HCT116 (cell line): ENCODE measurements around the gene CAMK1D. TPM values are rescaled to one million over a fixed set of nuclear protein-coding genes. Genes with fewer than 3 reads are reported as not detected.

Experiments used
- ATAC-seq: fragments of 200-7000 bp; cut with Tn5 transposase; 2 replicates; pipeline ENCODE4 v1.9.1; 2020; ENCODE audit warnings: mild to moderate bottlenecking, moderate library complexity
- BruUV-seq: library from RNA; stranded (reverse); fragments of 400-500 nt; replicated peaks from 2 replicates; lab custom pipeline; 2021; lab: Mats Ljungman, UMichigan
- CTCF ChIA-PET: fragments of 300-600 bp; sonication (Branson Sonifier 250); formaldehyde crosslinking; loops from one replicate; lab custom pipeline; 2021; ENCODE audit warnings: antibody characterized with exemption; lab: Charles Lee
- POLR2A ChIA-PET: fragments of 300-600, 350-600 bp; sonication (Branson Sonifier 250); formaldehyde crosslinking; loops from one replicate; lab custom pipeline; 2021; ENCODE audit warnings: antibody characterized with exemption; lab: Charles Lee
- RAD21 ChIA-PET, 2 experiments: fragments of 300-600 bp; sonication (Branson Sonifier 250); formaldehyde crosslinking; loops; one replicate each; lab custom pipeline; 2023; ENCODE audit warnings: low total read pairs in 2 of 2; ENCODE audit not compliant: uncharacterized antibody in 2 of 2, unreplicated experiment in 2 of 2, low non-redundant PET in 1 of 2; lab: Charles Lee
- DNase-seq: peaks from one replicate; pipeline ENCODE4 v3.0.0-alpha.2; 2010; ENCODE audit warnings: low read depth, low spot score
- H2AFZ ChIP-seq: fragments of 200-600 bp; shearing (Covaris generic), sonication (generic); 2 replicates; pipeline ENCODE4 v1.6.1; 2017; ENCODE audit warnings: low read depth, mixed run types, mixed read lengths, antibody characterized with exemption, low read length; ENCODE audit not compliant: poor library complexity, severe bottlenecking
- H3K27ac ChIP-seq: 2 replicates; pipeline ENCODE4 v1.5.1; 2012; ENCODE audit warnings: low read depth, low read length
- H3K27me3 ChIP-seq: fragments of 200-600 bp; sonication (generic); 2 replicates; pipeline ENCODE4 v1.6.1; 2016; ENCODE audit warnings: mixed run types, low read length, mixed read lengths; ENCODE audit not compliant: insufficient read depth
- H3K36me3 ChIP-seq, 2 experiments: fragments of 200-500 bp in 1 of 2; fragments of 200-600 bp in 1 of 2; sonication (Bioruptor generic) in 1 of 2; sonication (generic) in 1 of 2; 2 replicates each; pipeline versions ENCODE4 v1.5.1 to v1.6.1; 2014 to 2016; ENCODE audit warnings: low read length in 2 of 2, inconsistent platforms in 1 of 2, mixed read lengths in 1 of 2, mixed run types in 1 of 2; ENCODE audit not compliant: insufficient read depth in 2 of 2, control insufficient read depth in 1 of 2
- H3K4me1 ChIP-seq, 2 experiments: fragments of 200-600 bp in 1 of 2; sonication (generic) in 1 of 2; 2 replicates each; pipeline versions ENCODE4 v1.5.1 to v1.6.1; 2012 to 2017; ENCODE audit warnings: low read length in 2 of 2, inconsistent platforms in 1 of 2, mild to moderate bottlenecking in 1 of 2, mixed read lengths in 1 of 2, mixed run types in 1 of 2, moderate library complexity in 1 of 2; ENCODE audit not compliant: insufficient read depth in 2 of 2, control insufficient read depth in 1 of 2
- H3K4me2 ChIP-seq: fragments of 200-600 bp; sonication (generic); 2 replicates; pipeline ENCODE4 v1.6.1; 2017; ENCODE audit warnings: mixed run types, low read length, mixed read lengths
- H3K4me3 ChIP-seq, 2 experiments: fragments of 200-600 bp in 1 of 2; sonication (generic) in 1 of 2; replicated peaks in 1 of 2; 2 replicates each; pipeline ENCODE4 v1.5.1; 2011 to 2016; ENCODE audit warnings: low read length in 2 of 2, control low read depth in 1 of 2, low read depth in 1 of 2, mild to moderate bottlenecking in 1 of 2, mixed read lengths in 1 of 2, mixed run types in 1 of 2
- H3K79me2 ChIP-seq: fragments of 200-600 bp; sonication (generic); 2 replicates; pipeline ENCODE4 v1.6.1; 2017; ENCODE audit warnings: mild to moderate bottlenecking, mixed run types, low read length, moderate library complexity, mixed read lengths; ENCODE audit not compliant: insufficient read depth
- H3K9ac ChIP-seq: fragments of 200-600 bp; sonication (generic); 2 replicates; pipeline ENCODE4 v1.6.1; 2016; ENCODE audit warnings: low read length, mixed read lengths
- H3K9me2 ChIP-seq: fragments of 200-600 bp; sonication (generic), shearing (Covaris generic); 2 replicates; pipeline ENCODE4 v1.6.1; 2017; ENCODE audit warnings: mixed run types, mild to moderate bottlenecking, moderate library complexity; ENCODE audit not compliant: insufficient read depth
- H3K9me3 ChIP-seq, 2 experiments: fragments of 200-500 bp in 1 of 2; fragments of 200-600 bp in 1 of 2; sonication (Bioruptor generic) in 1 of 2; sonication (generic) in 1 of 2; 2 replicates each; pipeline ENCODE4 v1.6.1; 2014 to 2017; ENCODE audit warnings: low read length in 2 of 2, mixed read lengths in 2 of 2, inconsistent platforms in 1 of 2, low read depth in 1 of 2, mild to moderate bottlenecking in 1 of 2, mixed run types in 1 of 2, moderate library complexity in 1 of 2; ENCODE audit not compliant: control insufficient read depth in 1 of 2, insufficient read depth in 1 of 2
- H4K20me1 ChIP-seq: fragments of 200-600 bp; sonication (generic), shearing (Covaris generic); 2 replicates; pipeline ENCODE4 v1.6.1; 2017; ENCODE audit warnings: mixed run types, mild to moderate bottlenecking, moderate library complexity; ENCODE audit not compliant: insufficient read depth
- EZH2phosphoT487 ChIP-seq: fragments of 200-600 bp; IDR thresholded peaks from 2 replicates; pipeline ENCODE4 v1.6.1; 2018; ENCODE audit warnings: antibody characterized with exemption, borderline replicate concordance
- SRF ChIP-seq: IDR thresholded peaks from 2 replicates; pipeline ENCODE4 v1.6.1; 2012; ENCODE audit warnings: low read depth
- ZFX ChIP-seq: fragments of 450-650 bp; IDR thresholded peaks from 2 replicates; pipeline ENCODE4 v1.6.1; 2017
- intact Hi-C: fragments of 100-400 bp; cut with micrococcal nuclease; formaldehyde crosslinking; loops from 2 replicates; pipeline ENCODE4 v1.10.0; 2022
- total RNA-seq: library from RNA; stranded (reverse); gene quantifications from one replicate; pipeline ENCODE4 v1.2.1, GENCODE V29; 2021; ENCODE audit not compliant: unreplicated experiment
- TF ChIP-seq, protein P1 (sequence below): IDR thresholded peaks from 2 replicates; pipeline ENCODE4 v1.6.1; 2012
- TF ChIP-seq, protein P2 (sequence below): IDR thresholded peaks from 2 replicates; pipeline ENCODE4 v1.6.1; 2012

Gene CAMK1D
- total RNA-seq, 1 experiment from 2014 or later, result 9.6 TPM

- H3K4me2 ChIP-seq, result no peak overlapping the region
- ATAC-seq, result no peak
- no peak overlapping the region for H2AFZ ChIP-seq
- no peaks in the 10 kb centered on the region for H4K20me1 ChIP-seq
- H3K4me3 ChIP-seq, result no peak overlapping the region
- ChIA-PET CTCF (interaction anchor here (1.0 kb wide), 1 partner anchor 27 kb away, joined by 3 read pairs; no protein-coding TSS in a partner anchor), POLR2A (no interaction called here), RAD21 (no interaction called here)
- no peaks in the 10 kb centered on the region for H3K9me3 ChIP-seq
- H3K4me1 ChIP-seq, result peaks cover 0 to 13% of the 10 kb centered on the region in 2 experiments; a peak in 1 of 4 replicates
- H3K27me3 ChIP-seq, result no peaks in the 10 kb centered on the region
- H3K27ac ChIP-seq, result no peak overlapping the region
- intact Hi-C loops, result no loop called here
- BruUV-seq, result no TSS peak
- no peaks in the 10 kb centered on the region for H3K9me2 ChIP-seq
- no peak overlapping the region for H3K9ac ChIP-seq
- H3K36me3 ChIP-seq, result no peaks in the 10 kb centered on the region
- no peak for DNase-seq
- no peaks in the 10 kb centered on the region for H3K79me2 ChIP-seq
- TF ChIP-seq SRF, result no peak
- TF ChIP-seq EZH2phosphoT487, result no peak
- TF ChIP-seq, protein P1, sequence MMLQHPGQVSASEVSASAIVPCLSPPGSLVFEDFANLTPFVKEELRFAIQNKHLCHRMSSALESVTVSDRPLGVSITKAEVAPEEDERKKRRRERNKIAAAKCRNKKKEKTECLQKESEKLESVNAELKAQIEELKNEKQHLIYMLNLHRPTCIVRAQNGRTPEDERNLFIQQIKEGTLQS, result no peak
- TF ChIP-seq, protein P2, sequence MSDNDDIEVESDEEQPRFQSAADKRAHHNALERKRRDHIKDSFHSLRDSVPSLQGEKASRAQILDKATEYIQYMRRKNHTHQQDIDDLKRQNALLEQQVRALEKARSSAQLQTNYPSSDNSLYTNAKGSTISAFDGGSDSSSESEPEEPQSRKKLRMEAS, result no peak
- TF ChIP-seq ZFX, result no peak
These were observed 279.8 kb downstream of the CAMK1D start for GRCh38 chr10:12628964-12629766.

- TF ChIP-seq, protein P2, result no peak
- peaks cover 0 to 13% of the 10 kb centered on the region in 2 experiments; a peak in 1 of 4 replicates for H3K4me1 ChIP-seq
- no TSS peak for BruUV-seq
- H3K79me2 ChIP-seq, result no peaks in the 10 kb centered on the region
- H3K9me2 ChIP-seq, result no peaks in the 10 kb centered on the region
- ChIA-PET RAD21 (no interaction called here), POLR2A (no interaction called here), CTCF (interaction anchor here (1.0 kb wide), 1 partner anchor 27 kb away, joined by 3 read pairs; no protein-coding TSS in a partner anchor)
- no peak overlapping the region for H3K4me3 ChIP-seq
- ATAC-seq (no peak), DNase-seq (no peak)
- no peaks in the 10 kb centered on the region for H3K9me3 ChIP-seq
- intact Hi-C loops, result no loop called here
- H4K20me1 ChIP-seq, result no peaks in the 10 kb centered on the region
- no peak overlapping the region for H3K27ac ChIP-seq
- no peak overlapping the region for H3K4me2 ChIP-seq
- no peaks in the 10 kb centered on the region for H3K27me3 ChIP-seq
- H3K9ac ChIP-seq, result no peak overlapping the region
- H3K36me3 ChIP-seq, result no peaks in the 10 kb centered on the region
- no peak overlapping the region for H2AFZ ChIP-seq
These were observed 280.4 kb downstream of the CAMK1D start for GRCh38 chr10:12629767-12630165.
